Epithelial cell of esophagus (primary cell): ENCODE measurements around the gene ARL4A.
A peak's percentile ranks its signal among the peaks of the same experiment; 100 is the strongest.

Source experiments
- DNase-seq: peaks from one replicate; pipeline ENCODE4 v3.0.0; 2010; ENCODE audit warnings: low read depth
- H3K4me3 ChIP-seq: 2 replicates; pipeline ENCODE4 v1.5.1; 2011; ENCODE audit warnings: mild to moderate bottlenecking, low read length, control low read depth
- CTCF ChIP-seq: IDR thresholded peaks from 2 replicates; pipeline ENCODE4 v1.5.1; 2011; ENCODE audit warnings: low read depth, mild to moderate bottlenecking, low read length, control low read depth, inconsistent platforms; ENCODE audit not compliant: insufficient read depth; ENCODE audit errors: missing control alignments

The ARL4A gene

GRCh38 chr7:12706900-12707536 is 19.6 kb downstream of the ARL4A start:
- TF ChIP-seq CTCF = no peak
- no peak overlapping the region for H3K4me3 ChIP-seq
- peak; percentile 79 for DNase-seq

DNA sequence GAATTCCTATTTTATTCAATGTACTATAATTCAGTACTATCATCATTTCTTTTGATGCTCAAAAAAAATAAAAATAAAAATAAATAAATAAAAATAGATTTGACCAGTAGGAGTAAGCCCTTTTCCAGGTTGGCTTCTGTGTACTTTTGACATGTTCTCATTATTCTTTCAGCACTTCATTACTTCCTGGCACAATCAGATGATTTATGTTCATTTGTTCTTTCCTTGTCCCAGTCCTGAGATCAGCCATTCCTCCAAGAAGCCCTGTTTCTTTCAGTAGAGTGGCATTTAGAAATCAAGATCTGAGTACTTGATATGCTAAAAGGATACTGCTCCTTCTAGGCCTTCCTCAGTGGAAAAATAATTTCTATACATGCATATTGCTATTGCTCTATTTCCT is 20.9 kb downstream of the ARL4A start:
- no peak overlapping the region for H3K4me3 ChIP-seq
- no peak for TF ChIP-seq CTCF
- DNase-seq = no peak

- DNase-seq = peak; percentile 47
- TF ChIP-seq CTCF = no peak
- H3K4me3 ChIP-seq = no peak overlapping the region
Measured at GRCh38 chr7:12709726-12710502, 22.5 kb downstream of the ARL4A start.

GRCh38 chr7:12711124-12711523 is 23.7 kb downstream of the ARL4A start:
- TF ChIP-seq CTCF = no peak
- DNase-seq = no peak
- no peak overlapping the region for H3K4me3 ChIP-seq

DNA sequence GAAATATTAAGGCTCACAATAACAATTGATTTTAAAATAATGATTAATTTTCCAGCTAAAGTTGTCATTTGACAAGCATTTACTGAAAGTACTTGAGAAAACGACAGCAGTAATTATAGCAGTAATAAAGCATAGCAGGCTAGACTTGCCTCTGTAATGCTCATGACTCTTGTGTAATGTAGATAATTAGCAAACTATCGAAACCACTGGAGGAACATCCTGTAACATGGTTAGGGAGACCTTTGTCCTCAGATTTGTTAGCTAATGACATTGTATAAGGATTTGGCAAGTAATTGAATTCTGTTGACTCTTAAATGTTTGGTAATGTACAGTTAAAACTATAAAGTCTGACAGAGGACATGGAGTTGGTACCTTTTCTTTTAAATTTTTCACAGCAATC is 24.8 kb downstream of the ARL4A start:
- no peak overlapping the region for H3K4me3 ChIP-seq
- no peak for DNase-seq
- TF ChIP-seq CTCF = no peak

DNA sequence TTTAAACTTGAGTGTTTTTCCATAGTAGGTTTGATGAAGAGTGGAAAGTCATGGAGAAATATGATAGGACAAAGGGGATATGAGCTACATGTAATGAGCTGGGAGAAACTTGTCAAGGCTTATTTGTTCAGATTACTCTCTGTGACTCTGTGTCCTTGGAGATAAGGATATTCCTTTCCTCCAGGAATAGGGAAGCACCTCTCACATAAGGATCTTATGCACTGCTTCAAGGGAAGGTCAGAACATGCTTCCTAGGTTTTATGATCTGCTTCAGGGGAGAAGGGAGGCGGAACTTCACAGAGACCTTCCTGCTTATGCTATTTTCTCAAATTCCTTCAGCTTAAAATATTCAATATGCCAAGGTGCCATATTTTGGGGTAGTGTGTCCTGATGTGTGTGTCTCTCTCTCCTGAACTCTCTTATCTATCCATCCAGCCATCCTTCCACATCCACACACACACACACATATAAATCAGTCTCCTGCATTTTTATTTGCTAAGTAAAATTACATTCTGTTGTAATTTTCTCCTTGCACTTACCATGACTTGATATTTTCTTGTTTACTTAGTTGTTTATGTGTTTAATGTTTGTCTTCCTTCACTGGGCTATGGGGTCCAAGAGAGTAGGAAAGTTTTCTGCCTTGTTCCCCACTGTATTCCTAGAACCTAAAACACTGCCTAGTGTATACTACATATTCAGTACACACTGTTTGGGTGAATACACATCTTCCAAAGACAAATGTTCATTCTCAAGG is 26.4 kb downstream of the ARL4A start:
- DNase-seq = no peak

More for the DNA sequence above, 26.4 kb downstream of the ARL4A start:
- no peak for TF ChIP-seq CTCF
- H3K4me3 ChIP-seq = no peak overlapping the region
